Ovary (tissue), 9 donors: ENCODE results near the gene FBXO34. TPM values are rescaled to one million over a fixed set of nuclear protein-coding genes. Genes with fewer than 3 reads are reported as not detected.
"Not testable (repeated sequence)": the region's sequence is repeated elsewhere in the genome, so short reads cannot be mapped to it uniquely, and the experiment has no call there.

Experiments
- DNase-seq, 5 donors: peaks; one replicate each; pipeline ENCODE4 v3.0.0-alpha.2; 2019 to 2020
- H3K27ac ChIP-seq, 2 donors: fragments of 200-600 bp; one replicate each; pipeline versions ENCODE4 v1.5.1 to v1.8.0; 2019 to 2022
- H3K27me3 ChIP-seq: fragments of 200-600 bp; one replicate; pipeline ENCODE4 v1.8.0; 2022
- H3K36me3 ChIP-seq: fragments of 200-600 bp; sonication (generic); one replicate; pipeline ENCODE4 v1.5.1; 2019
- H3K4me1 ChIP-seq: one replicate; pipeline ENCODE4 v1.8.1; 2013; ENCODE audit warnings: mild to moderate bottlenecking, moderate library complexity; ENCODE audit not compliant: insufficient read depth
- H3K4me3 ChIP-seq: fragments of 200-600 bp; sonication (generic); one replicate; pipeline ENCODE4 v1.5.1; 2017
- H3K9me3 ChIP-seq, 2 donors: fragments of 200-600 bp in 1 of 2; sonication (generic) in 1 of 2; one replicate each; pipeline versions ENCODE4 v1.5.1 to v1.8.1; 2013 to 2019; ENCODE audit warnings: mild to moderate bottlenecking in 1 of 2, moderate library complexity in 1 of 2
- EP300 ChIP-seq: sonication (generic); formaldehyde crosslinking; IDR thresholded peaks from one replicate; pipeline ENCODE4 v1.6.1; 2017; ENCODE audit warnings: antibody characterized with exemption
- POLR2A ChIP-seq: fragments of 450-650 bp; IDR thresholded peaks from one replicate; pipeline ENCODE4 v1.6.1; 2017; ENCODE audit warnings: antibody characterized with exemption, mild to moderate bottlenecking, moderate library complexity
- WGBS, 3 donors: extraction: QIAGEN DNeasy Blood & Tissue Kit in 1 of 3; methylation state at CpG; one replicate each; pipeline versions ENCODE4 v1.1.5 to v1.1.7; 2013 to 2017; 5-methylcytosine and 5-hydroxymethylcytosine counted together
- intact Hi-C, 4 donors: fragments of 100-400 bp; cut with DNase I; formaldehyde crosslinking; loops; one replicate each; pipeline versions ENCODE4 v1.11.0 to v1.15.1; 2022 to 2023
- polyA plus RNA-seq, 2 donors: library from polyadenylated mRNA; stranded (reverse); fragments of 200-250 nt in 1 of 2; fragments of 350-450 nt in 1 of 2; fragmentation: Illumina TruSeq in 1 of 2; extraction: RNeasy Lipid Tissue Mini Kit (QIAGEN cat#74804) in 1 of 2; gene quantifications; one replicate each; pipeline ENCODE4 v1.2.3, GENCODE V29; 2013 to 2014
- total RNA-seq, 7 donors: library from RNA; depleted of rRNA in 2 of 7; stranded (reverse); fragments of >200 nt in 2 of 7; fragmentation: NEBNext Ultra II Directional in 3 of 7; extraction: Animal tissue kit (Norgen Biotek cat#: 25700) in 3 of 7; gene quantifications; one replicate each; pipeline versions ENCODE4 v1.1.0 to v1.2.4, GENCODE V29; 2016 to 2023
- TF ChIP-seq, protein P1 (sequence below), 3 donors: fragments of 450-650 bp in 2 of 3; fragments of 200-600 bp in 1 of 3; IDR thresholded peaks; one replicate each; pipeline versions ENCODE4 v1.5.1 to v1.8.0; 2016 to 2022; ENCODE audit warnings: antibody characterized with exemption in 3 of 3, mild to moderate bottlenecking in 1 of 3
- donor health status: DM: no; HTN: no; CAD: no; lungs with moderate emphysema.
- donor health status: DM: no; HTN: no; CAD: no.
- donor health status: Bipolar disorder and iron deficiency.
- donor health status: DM: yes; HTN: yes; CAD: no.
- donor health status: DM: no; HTN: no; CAD: no.
- donor health status: DM: yes; HTN: yes; CAD: no.

Gene FBXO34
- total and polyA plus RNA-seq, 9 donors = 11.4 to 29.8 (median 20.8) TPM

DNA sequence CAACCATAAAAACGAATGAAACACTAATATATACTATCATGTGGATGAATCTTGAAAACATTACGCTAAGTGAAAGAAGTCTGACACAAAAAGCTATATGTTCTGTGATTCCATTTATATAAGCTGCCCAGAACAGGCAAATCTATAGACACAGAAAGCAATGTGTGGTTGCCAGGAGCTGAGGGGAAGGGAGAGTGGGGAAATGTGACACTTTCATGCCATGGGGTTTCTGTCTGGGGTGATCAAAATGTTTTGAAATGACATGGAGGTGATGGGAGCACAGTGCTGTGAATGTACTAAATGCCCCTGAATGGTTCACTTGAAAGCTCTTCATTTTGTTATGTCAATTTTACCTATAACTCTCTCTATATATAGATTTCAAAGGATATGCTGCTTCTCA, 110.3 kb downstream of the FBXO34 start:
- no peaks in the 10 kb centered on the region for H3K4me1 ChIP-seq
- H3K27me3 ChIP-seq = no peaks in the 10 kb centered on the region
- no peak overlapping the region for H3K4me3 ChIP-seq
- H3K36me3 ChIP-seq = no peaks in the 10 kb centered on the region
- no peak overlapping the region for H3K27ac ChIP-seq
- intact Hi-C loops = no loop called here
- no peaks in the 10 kb centered on the region for H3K9me3 ChIP-seq
- 93 to 96% (median 95%) methylated on average over 2 of the region's 2 CpGs for WGBS, 3 donors
- no peak for DNase-seq
- TF ChIP-seq, protein P1, sequence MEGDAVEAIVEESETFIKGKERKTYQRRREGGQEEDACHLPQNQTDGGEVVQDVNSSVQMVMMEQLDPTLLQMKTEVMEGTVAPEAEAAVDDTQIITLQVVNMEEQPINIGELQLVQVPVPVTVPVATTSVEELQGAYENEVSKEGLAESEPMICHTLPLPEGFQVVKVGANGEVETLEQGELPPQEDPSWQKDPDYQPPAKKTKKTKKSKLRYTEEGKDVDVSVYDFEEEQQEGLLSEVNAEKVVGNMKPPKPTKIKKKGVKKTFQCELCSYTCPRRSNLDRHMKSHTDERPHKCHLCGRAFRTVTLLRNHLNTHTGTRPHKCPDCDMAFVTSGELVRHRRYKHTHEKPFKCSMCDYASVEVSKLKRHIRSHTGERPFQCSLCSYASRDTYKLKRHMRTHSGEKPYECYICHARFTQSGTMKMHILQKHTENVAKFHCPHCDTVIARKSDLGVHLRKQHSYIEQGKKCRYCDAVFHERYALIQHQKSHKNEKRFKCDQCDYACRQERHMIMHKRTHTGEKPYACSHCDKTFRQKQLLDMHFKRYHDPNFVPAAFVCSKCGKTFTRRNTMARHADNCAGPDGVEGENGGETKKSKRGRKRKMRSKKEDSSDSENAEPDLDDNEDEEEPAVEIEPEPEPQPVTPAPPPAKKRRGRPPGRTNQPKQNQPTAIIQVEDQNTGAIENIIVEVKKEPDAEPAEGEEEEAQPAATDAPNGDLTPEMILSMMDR (IDR thresholded peaks at IDR 0.05) = no peak
- no peak for TF ChIP-seq POLR2A
- TF ChIP-seq EP300 = no peak

DNA sequence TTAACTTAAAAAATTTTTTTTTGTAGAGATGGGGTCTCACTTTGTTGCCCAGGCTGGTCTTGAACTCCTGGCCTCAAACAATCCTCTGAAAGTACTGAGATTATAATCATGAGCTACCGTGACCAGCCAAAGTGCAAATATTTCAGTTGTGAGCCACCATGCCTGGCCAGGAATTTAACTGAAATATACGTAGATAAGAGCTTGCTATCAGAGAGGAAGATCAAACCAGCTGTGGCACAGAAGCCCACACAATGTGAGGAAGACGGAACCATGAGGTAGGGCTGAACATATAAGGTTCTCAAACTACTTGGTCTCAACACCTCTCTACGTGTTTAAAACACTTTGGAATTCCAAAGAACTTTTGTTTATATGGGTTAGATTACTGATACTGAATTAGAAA, 111.3 kb downstream of the FBXO34 start:
- intact Hi-C loops = no loop called here
- WGBS, 3 donors = 78 to 87% (median 86%) methylated on average over 4 of the region's 4 CpGs
- TF ChIP-seq, protein P1 (IDR thresholded peaks at IDR 0.05) = no peak
- TF ChIP-seq EP300 (no peak), POLR2A (no peak)
- H3K36me3 ChIP-seq = no peaks in the 10 kb centered on the region
- H3K9me3 ChIP-seq = no peaks in the 10 kb centered on the region
- no peak overlapping the region for H3K4me3 ChIP-seq
- no peak overlapping the region for H3K27ac ChIP-seq
- DNase-seq = no peak
- H3K27me3 ChIP-seq = no peaks in the 10 kb centered on the region
- H3K4me1 ChIP-seq = no peaks in the 10 kb centered on the region

DNA sequence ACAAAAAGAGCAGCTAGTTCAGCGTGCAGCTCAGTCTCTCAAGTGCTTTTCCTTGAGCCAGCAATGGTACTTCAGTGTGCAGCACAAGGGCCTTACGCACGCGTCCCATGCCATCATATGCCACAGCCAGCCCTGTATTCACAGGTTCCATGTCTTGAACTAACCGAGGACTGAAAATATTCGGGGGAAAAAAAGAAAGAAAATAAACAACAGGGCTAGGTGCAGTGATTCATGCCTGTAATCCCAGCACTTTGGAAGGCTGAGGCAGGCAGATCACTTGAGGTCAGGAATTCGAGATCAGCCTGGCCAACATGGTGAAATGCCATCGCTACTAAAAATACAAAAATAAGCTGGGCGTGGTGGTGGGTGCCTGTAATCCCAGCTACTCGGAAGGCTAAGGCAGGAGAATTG, 111.8 kb downstream of the FBXO34 start:
- H3K36me3 ChIP-seq = not testable (repeated sequence)

DNA sequence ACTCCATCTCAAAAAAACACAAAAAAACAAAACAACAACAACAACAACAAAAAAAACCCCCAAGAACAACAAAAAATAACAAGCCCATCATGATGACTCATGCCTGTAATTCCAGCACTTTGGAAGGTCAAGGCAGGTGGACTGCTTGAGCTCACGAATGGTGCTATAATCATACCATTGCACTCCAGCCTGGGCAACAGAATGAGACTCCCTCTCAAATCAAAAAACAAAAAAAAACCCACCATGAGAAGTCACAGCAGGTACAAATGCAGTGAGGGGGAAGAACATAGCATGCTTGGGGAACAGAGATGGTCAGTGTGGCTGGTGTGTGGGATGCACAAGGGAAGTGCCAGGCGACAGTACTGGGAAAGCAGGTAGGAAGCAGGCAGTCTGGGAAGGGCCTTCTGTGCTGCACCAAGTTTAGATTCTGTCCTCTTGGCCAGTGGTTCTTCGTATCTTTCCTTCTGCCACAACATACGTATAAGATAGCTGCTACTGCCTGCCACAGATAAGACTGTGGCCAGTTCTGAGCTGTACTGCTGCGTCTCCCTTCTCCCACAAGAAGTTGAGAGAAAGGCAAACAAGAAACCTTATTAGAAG, 112.4 kb downstream of the FBXO34 start:
- DNase-seq = no peak
- TF ChIP-seq EP300 (no peak), POLR2A (no peak)
- TF ChIP-seq, protein P1 (IDR thresholded peaks at IDR 0.05) = no peak
- Histone ChIP-seq H3K27me3 (no peaks in the 10 kb centered on the region), H3K27ac (no peak overlapping the region), H3K9me3 (no peaks in the 10 kb centered on the region), H3K4me1 (no peaks in the 10 kb centered on the region), H3K36me3 (no peaks in the 10 kb centered on the region), H3K4me3 (no peak overlapping the region)
- intact Hi-C loops = no loop called here
- 64 to 75% (median 69%) methylated on average over 5 of the region's 5 CpGs for WGBS, 3 donors

More for the DNA sequence above, 111.8 kb downstream of the FBXO34 start:
- H3K4me3 ChIP-seq, intact Hi-C loops, H3K27ac ChIP-seq, DNase-seq, H3K27me3 ChIP-seq, H3K4me1 ChIP-seq, H3K9me3 ChIP-seq: not testable (repeated sequence)
- WGBS, 3 donors = 77 to 80% (median 77%) methylated on average over 10 of the region's 10 CpGs

DNA sequence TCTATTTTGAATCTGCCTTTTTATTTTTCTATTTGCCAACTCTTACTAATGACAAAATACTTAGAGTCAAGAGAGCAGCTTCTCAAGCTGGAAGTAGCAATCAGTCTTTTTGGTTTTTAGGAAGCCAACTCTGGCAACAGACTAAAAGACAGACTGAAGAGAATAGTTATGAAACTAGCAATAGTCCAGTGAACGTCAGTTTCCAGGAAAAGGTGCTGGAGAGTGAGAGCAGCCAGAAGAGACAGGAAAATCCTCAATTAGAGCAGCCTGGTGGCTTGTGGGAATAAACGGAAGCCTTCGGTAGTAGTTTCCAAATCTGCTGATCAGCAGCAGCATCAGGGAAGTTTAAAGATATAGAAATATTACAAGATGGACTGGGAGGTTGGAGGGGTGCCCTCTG, 113.3 kb downstream of the FBXO34 start:
- no peak for DNase-seq
- no peaks in the 10 kb centered on the region for H3K27me3 ChIP-seq
- intact Hi-C loops = no loop called here
- H3K36me3 ChIP-seq = no peaks in the 10 kb centered on the region
- no peaks in the 10 kb centered on the region for H3K4me1 ChIP-seq
- TF ChIP-seq, protein P1 (IDR thresholded peaks at IDR 0.05) = no peak
- TF ChIP-seq EP300 (no peak), POLR2A (no peak)
- WGBS, 3 donors = 71 to 82% (median 75%) methylated on average over 3 of the region's 3 CpGs
- no peak overlapping the region for H3K27ac ChIP-seq
- H3K4me3 ChIP-seq = no peak overlapping the region
- no peaks in the 10 kb centered on the region for H3K9me3 ChIP-seq
